DMS53 treated with DMSO at 0.1 percent for 48 hours (cell line): Measurements from ENCODE around the gene OTUD4.
A peak's percentile ranks its signal among the peaks of the same experiment; 100 is the strongest.
"Not testable (repeated sequence)": the region's sequence is repeated elsewhere in the genome, so short reads cannot be mapped to it uniquely, and the experiment has no call there.

ENCODE experiments used
- DNase-seq: peaks from one replicate; lab custom pipeline; 2025; ENCODE audit not compliant: unreplicated experiment; lab: John Stamatoyannopoulos, UW

Gene OTUD4, protein sequence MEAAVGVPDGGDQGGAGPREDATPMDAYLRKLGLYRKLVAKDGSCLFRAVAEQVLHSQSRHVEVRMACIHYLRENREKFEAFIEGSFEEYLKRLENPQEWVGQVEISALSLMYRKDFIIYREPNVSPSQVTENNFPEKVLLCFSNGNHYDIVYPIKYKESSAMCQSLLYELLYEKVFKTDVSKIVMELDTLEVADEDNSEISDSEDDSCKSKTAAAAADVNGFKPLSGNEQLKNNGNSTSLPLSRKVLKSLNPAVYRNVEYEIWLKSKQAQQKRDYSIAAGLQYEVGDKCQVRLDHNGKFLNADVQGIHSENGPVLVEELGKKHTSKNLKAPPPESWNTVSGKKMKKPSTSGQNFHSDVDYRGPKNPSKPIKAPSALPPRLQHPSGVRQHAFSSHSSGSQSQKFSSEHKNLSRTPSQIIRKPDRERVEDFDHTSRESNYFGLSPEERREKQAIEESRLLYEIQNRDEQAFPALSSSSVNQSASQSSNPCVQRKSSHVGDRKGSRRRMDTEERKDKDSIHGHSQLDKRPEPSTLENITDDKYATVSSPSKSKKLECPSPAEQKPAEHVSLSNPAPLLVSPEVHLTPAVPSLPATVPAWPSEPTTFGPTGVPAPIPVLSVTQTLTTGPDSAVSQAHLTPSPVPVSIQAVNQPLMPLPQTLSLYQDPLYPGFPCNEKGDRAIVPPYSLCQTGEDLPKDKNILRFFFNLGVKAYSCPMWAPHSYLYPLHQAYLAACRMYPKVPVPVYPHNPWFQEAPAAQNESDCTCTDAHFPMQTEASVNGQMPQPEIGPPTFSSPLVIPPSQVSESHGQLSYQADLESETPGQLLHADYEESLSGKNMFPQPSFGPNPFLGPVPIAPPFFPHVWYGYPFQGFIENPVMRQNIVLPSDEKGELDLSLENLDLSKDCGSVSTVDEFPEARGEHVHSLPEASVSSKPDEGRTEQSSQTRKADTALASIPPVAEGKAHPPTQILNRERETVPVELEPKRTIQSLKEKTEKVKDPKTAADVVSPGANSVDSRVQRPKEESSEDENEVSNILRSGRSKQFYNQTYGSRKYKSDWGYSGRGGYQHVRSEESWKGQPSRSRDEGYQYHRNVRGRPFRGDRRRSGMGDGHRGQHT

DNA sequence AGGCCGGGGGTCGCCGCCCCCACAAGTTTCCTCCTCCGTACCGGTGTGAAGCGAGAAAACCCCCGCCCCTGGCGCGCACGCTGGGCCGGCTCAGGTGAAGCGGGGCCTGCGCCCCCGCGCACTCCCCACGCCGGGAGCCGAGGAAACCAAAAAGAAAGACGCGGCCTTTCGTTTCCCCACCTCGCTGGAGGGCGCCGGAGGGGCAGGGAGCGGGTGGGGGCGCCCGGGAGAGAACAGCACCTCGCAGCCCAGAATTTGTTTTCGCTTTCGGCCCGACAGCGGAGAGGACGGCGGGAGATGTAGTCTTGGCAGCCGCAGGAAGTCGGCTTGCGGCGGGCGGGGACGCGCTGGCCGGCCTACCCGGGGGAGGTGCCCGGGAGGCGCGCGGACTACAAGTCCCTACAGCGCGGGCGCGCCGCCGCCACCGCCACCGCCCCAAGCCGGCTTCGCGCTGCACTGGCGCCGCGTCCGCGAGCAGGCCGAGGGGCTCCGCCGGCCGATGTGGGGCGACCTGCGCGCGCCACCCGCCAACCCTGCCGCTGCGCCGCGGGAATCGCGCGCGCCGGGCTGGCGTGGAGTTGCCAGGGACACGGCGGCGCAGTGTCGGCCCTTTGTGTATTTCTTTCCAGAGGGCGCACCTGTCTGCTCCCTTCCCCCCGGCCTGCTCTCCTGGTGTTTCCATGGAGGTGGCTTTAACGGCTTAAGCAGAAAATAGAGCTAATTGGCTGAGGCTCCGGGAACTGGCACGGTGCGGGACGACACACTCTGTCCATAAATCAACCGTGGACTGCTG is at the start of gene OTUD4:
OTUD4 (minus strand) TSS at position 292 of the 793 bp plus-strand sequence. CDS start 616 bp downstream, outside the sequence.
- DNase-seq: peak; percentile 78

GRCh38 chr4:145223228-145223627 is 42.8 kb upstream of the OTUD4 start:
- not testable (repeated sequence) for DNase-seq

GRCh38 chr4:145221529-145221928 is 41.1 kb upstream of the OTUD4 start:
- DNase-seq: not testable (repeated sequence)

GRCh38 chr4:145219090-145219489 is 38.7 kb upstream of the OTUD4 start:
- no peak for DNase-seq

GRCh38 chr4:145218251-145218650 is 37.9 kb upstream of the OTUD4 start:
- no peak for DNase-seq

DNA sequence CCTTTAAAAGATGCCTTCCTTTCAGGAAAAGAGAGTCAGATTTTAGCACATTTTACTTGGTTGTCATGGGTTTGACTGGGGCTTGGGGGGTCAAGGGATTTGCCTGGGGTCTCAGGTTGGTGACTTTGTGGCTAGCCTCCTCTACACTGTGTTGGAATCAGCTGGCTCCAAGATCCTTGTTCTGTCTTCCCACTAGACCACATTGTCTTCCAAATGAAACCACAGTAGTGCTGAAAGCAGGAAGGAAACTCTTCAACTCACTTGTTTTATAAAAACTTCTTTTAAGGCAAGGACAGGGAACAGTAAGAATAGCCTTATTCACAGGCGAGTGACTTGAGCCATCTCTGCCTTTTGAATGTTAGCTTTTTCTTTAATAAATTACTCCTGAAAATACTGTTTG is 37.0 kb upstream of the OTUD4 start:
- DNase-seq: no peak

DNA sequence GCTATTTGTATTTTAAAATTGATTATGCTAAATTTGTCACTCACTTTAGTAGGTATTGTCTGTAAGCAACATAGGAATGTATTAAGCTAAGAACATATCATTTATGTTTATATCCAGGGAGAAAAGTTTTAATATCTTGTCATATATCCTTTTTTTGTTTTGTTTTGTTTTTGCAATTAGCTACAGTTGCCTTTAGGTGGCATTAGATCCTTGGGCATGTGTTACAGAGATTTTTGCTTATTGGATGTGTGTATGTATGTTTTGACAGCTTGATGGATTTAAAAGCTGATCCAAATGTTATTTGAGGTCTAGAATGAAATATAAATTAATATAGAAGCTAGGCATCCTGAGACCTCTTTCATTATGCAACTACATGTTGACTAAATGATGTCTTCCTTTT is 36.1 kb upstream of the OTUD4 start:
- peak; percentile 12 for DNase-seq

DNA sequence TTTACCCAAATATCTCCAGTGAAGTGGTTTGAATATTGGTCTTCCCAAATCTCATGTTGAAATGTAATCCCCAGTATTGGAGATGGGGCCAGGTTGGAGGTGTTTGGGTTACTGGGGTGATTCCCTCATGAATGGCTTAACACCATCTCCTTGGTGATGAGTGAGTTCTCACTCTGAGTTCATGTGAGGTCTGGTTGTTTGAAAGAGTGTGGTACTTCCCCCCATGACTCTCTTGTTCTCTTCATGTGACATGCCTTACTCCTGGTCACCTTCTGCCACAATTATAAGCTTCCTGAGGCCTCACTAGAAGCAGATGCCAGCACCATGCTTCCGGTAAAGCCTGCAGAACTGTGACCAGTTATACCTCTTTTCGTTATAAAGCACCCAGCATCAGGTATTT is 32.9 kb upstream of the OTUD4 start:
- DNase-seq: no peak

GRCh38 chr4:145207934-145208333 is 27.5 kb upstream of the OTUD4 start:
- no peak for DNase-seq

- DNase-seq: no peak
These were observed 23.0 kb upstream of the OTUD4 start for GRCh38 chr4:145203410-145203809.

- DNase-seq: no peak
These were observed 20.0 kb upstream of the OTUD4 start for GRCh38 chr4:145200366-145200765.

- no peak for DNase-seq
These were observed 18.8 kb upstream of the OTUD4 start for GRCh38 chr4:145199051-145199716.

- DNase-seq: no peak
These were observed 16.4 kb upstream of the OTUD4 start for GRCh38 chr4:145196747-145197146.

DNA sequence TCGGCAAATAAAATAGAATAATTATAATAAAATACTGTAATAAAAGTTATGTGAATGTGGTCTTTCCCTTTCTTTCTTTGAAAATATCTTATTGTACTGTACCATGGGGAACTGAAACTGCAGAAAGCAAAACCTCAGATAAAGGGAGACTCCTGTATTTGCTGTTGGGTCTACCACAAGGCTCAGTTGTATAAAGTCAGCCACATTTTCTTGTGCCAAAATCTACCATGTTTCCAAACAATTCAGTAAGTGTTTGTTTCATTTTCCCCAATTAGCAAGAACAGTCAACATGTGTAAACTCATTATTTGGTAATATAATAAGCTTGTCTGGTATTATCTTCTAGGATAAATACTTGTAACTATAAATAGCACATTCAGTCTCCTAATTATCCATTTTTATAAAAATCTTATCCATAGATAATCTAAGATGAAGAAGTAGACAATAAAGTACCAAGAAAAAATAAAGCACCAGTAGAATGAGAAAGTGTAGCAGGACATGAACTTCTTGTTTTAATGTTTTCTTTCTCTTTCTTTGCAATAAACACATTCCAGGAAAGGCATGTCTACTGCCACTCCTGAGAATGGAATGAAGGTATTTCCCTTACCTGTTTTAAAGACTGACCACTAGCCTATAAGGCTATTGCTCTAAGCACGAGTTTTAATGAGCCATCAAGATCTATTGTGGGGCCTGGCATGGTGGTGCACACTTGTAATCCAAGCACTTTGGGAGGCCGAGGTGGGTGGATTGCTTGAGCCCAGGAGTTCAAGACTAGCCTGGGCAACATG is 15.0 kb upstream of the OTUD4 start:
- no peak for DNase-seq

DNA sequence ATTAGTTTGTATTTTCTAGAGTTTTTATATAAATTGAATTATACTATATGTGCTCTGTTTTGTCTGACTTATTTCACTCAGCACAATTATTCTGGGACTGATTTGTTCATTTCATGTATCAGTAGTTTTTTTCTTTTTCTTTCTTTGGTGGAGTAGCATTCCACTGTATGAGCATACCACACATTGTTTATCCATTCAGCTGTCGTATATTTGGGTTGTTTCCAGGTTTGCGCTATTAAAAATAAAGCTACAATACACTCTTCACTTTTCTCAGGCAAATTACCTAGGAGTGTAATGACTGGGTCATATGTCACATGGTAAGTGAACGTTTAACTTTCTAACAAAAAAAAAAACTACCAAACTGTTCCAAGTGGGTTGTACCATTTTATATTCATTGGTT is 9.6 kb upstream of the OTUD4 start:
- no peak for DNase-seq

GRCh38 chr4:145186729-145187128 is 6.3 kb upstream of the OTUD4 start:
- DNase-seq: no peak

- no peak for DNase-seq
These were observed 3.2 kb upstream of the OTUD4 start for GRCh38 chr4:145183581-145183980.

DNA sequence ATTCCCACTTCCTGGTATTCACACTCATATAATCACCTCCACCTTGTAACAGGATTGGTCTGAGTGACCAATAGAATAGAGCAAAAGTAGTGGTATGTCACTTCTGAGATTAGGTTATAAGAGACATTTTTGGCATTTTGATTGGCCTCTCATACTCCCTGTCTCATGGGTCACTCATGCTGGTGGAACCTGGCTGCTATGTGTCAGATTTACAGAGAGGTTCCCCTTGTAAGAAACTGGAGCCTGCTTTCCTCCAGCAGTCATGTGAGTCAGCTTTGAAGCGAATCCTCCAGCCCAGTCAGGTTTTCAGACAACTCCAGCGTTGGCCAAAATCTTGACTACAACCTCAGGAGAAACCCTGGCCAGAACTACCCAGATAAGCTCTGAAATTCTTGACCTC is 2.6 kb upstream of the OTUD4 start:
- no peak for DNase-seq

- DNase-seq: no peak
These were observed 1.8 kb upstream of the OTUD4 start for GRCh38 chr4:145182222-145182621.
